Left forelimb (tissue), 1 donor: Measurements from ENCODE around the gene TMEM240.
"Not testable (repeated sequence)": the region's sequence is repeated elsewhere in the genome, so short reads cannot be mapped to it uniquely, and the experiment has no call there.

ENCODE experiments used
- DNase-seq: peaks from one replicate; pipeline ENCODE4 v3.0.0-alpha.2; 2018; ENCODE audit warnings: low spot score

TMEM240 gene

DNA sequence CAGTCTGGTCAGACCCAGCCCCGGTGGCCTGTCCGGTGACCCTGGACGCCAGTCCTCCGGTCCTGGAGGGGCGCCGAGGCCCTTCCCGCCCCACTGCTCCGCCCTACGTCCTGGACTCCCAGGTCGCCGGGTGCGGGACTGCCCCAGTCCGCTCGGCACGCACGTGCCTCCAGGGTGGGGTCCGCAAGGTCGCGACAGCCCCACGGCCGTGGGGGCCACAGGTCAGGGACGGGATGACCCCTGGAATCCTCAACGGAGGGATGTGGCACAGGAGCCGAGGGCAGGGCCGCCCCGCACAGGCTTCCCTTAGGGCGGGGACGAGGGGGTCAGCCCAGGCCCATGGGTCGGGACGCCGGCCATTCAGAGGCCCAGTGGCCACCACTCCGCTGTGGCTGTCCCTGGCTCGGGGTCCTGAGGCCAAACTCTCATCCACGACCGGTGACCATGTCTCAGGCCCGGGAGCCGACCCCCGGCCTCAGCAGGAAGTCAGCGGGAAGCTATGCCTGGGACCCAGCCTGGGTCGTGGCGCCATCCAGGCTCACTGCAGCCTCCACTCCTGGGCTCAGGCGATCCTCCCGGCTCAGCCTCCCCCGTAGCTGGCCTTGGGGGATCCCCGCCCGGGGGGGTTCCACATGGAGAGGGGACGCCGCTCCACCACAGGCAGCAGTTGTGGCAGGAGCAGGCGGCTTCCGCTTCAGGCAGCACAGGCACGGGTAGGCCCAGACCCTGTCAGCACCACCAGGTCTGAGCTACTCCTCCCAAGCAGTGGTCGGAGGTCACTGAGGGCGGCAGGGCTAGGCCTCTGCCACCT lies 599 bp upstream of the TMEM240 start:
- no peak for DNase-seq

DNA sequence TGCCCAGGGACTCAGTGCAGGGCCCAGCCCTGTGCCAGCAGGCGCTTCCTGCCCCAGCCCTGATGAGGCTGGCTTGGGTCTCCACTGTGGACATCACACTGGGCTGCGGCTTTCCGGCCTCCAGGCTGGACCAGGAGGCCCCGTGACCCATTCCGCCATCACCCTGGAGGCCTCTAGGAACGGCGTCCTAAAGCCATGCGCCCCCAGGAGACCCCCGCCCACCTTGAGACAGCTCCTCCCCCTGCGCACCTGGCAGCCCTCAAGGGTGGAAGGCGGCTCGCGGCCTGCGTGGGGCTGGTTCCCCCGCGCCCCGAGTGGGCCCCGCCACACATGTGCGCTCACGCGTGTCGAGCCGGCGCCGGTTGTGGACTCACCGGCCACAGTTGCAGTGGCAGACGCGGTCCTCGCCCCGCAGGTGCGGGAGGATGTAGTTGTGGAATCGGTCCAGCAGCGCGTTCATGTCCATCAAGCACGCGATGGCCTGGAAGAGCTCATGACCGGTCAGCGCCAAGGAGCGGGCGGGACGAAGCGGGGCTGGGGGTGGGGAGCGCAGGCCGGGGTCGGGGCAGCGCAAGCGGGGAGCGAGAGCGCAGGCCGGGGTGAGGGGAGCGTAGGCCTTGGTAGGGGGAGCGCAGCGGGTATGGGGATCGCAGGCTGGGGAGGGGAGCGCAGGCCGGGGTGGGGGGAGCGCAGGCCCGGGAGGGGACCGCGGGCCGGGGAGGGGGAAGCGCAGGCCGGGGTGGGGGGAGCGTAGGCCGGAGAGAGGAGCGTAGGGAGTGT lies 924 bp downstream of the TMEM240 start:
- DNase-seq = no peak

DNA sequence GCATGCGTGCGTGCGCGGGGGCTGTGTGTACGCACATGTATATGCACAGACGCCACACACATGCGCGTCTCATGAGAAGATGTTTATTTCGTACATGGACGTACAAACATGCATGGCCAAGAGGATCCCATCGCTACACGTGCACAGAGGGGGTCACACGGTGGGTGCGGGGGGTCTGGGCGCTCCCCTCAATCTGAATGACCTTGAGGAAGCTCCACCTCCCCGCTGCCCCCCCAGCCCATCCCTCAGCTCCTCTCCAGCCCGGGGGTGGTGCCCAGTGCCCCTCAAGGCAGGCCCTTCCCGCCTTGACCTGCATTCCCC lies 1.5 kb downstream of the TMEM240 start:
- DNase-seq = no peak

DNA sequence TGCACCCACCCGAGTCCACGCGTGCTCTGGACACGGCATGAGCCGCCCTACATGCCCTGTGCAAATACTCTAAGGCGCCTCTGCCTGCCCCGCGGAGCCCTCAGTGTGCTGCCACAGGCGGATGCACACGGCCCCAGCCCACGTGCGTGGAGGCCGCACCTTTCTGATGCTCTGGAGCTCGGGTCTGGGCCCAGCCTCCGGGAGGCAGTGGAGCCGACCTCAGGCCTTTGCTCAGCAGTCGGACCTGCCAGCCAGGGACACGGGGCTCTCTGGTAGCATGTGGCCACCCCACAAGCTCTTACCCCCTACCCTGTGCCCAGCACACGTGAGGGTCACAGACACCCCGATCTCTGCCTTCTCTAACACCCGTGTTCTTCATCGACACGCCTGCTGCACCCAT lies 2.1 kb downstream of the TMEM240 start:
- DNase-seq = no peak

DNA sequence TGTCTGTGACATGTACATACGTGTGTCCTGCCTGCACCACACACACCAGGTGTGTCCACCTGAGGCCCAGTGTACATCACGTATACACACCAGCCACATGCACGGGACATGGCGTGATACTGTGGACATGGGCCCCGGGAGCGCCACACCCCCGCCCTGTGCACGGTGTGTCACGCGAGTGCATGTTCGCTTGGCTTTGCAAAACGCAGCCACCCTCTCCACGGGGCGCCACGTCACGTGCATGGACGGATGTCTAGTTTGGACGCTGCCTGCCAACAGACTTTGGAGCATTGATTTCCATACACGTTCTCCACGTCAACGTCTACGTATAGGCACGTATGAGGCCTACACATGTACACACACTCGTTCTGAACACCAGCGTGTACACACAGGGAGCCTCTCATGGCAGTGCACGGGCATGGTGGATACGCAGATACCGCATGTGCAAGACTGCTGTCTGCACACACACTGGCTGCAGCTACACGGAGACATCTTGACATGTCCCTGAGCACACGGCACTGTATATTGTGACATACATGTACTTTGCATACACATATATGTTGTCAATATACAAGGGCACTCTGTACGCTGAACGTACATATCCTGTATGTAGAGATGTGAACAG lies 2.7 kb downstream of the TMEM240 start:
- no peak for DNase-seq

DNA sequence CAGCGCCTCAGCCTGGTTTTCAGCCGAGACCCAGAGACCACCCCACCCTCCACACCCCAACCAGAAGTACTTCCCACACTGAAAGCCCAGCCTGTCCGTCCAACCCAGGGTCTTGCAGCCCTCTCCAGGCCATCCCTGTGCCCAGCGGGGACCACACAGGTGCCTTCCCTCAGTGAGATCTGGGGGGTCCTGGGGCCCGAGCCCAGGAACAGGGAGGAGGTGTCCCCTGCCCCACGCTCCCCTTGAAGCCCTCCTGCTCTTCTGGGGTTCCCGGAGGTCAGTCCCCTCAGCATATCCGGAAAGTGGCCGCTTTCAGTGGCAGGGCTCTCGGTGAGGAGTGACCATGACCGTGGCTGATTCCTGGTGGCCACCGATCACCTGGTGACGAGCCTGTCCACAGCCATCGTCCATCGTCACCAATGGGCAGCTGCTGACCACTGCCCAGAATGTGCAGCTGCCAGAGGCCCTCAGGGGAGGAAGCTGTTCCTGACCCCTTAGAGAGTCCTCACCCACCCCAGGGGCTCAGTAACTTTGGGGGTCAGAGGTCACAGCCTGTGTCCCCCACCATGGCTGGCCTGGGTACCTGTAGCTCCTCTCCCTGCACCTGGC lies 3.4 kb downstream of the TMEM240 start:
- DNase-seq = no peak

DNA sequence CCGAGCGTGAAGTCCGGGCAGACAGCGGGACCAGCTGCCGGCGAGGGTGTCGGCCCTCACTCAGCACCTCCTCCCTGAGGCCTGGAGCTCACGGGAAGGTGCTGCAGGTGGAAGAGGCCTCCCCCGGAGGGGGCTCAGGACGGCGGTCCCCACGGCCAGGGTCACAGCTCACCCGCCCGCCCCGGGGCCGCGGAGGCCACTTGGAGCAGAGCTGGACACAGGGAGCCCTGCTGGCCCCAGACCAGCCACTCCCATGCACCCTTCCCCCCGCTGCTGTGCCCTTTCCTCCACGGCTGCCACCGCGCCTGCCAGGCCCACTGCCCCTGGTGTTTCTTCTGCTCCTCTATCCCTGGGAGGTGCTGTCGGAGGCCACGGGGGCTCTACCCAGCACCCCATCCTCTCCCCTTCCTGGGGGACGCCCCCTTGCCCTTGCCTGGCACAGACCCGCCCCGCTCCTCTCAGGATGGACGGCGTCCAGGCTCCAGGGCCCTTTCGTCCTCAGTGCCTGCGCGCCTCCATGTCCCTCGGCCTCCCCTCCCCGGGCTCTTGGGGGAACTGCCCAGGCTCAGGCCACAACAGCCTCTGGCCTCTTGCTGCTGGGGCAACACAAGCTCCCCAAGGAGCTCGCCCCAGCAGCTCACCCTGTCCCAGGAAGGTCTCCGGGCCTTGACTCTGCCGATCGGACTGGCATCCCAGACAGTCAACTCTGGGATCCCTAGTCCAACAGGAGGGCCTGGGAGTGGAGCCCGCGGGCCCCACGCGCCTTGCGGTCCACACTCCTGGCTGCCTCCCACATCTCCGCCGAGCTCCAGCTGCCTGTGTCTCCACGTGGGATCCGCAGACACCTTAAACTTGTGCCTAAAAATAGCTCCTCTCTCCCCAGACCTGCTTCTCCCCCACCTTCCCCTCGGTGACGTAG lies 4.1 kb downstream of the TMEM240 start:
- DNase-seq = no peak

DNA sequence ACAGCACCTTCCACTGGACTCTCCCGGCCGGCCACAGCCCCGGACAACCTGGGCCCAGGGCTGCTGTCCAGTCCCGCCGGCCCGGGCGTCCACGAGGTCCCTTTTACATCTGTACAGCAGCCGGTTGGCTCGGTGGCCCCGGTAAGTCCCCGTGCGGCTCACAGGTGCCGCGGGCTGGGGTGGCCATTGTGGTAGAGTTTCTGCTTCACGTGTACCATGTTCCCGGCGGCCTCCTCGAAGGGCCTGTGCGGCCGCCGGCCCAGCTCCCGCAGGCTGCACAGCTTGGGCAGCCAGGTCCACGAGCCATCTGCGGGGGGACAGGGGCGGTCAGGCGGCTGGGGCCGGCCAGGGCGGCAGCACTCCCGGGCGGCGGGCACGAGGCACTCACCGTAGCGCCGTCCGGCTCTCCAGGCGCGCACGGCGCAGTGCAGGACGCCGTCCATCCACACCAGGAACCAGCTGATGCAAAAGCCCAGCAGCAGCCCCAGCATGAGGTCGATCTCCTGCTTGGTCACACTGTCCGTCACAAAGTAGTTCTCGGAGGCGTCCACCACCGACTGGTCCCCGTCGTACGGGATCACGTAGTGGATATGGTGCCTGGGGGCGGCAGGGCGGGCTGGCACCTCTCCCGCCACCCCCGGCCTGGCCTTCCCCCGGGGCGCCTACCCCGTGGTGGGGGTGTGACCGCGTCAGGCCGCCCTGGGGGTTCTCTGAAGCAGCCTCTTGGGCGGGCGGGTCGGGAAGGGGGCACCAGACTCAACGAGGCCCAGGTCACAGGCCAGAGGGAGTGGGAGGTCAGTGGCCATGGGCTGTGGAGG lies 5.0 kb downstream of the TMEM240 start:
- DNase-seq = no peak

DNA sequence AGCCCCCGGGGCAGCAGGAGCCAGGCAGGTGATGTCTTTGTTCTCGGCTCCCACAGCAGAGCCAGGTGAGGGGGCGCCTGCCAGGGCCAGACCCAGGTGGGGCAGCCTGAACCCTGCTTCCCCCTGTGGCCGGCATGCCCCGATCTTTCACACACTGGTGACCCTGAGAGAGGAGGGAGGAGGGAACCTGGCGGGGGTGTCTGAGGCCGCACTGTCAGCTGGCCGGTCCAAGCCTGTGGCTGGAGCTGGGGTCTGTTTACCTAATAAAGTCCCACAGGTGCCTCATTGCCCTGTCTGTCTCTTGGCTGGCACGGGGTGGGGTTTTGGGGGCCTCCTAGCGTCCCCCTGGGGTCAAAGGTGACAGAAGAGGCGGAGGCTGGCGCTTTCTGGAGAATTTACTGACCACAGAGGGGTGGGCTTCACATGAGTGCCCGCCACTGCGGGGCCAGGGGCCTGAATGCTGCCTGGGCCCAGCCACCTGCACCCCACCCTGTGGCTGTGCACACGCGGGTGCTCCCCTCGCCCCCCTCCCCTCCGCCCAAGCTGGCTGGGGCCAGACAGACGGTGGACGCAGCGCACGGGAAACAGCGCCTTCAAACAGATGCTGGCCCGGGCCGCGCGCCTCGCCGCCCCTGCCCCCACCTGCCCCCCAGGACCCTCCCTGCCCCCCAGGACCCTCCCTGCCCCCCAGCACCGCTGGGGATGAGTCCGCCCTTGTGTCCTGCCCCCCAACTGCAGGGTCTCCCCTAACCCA lies 5.8 kb downstream of the TMEM240 start:
- DNase-seq = no peak

DNA sequence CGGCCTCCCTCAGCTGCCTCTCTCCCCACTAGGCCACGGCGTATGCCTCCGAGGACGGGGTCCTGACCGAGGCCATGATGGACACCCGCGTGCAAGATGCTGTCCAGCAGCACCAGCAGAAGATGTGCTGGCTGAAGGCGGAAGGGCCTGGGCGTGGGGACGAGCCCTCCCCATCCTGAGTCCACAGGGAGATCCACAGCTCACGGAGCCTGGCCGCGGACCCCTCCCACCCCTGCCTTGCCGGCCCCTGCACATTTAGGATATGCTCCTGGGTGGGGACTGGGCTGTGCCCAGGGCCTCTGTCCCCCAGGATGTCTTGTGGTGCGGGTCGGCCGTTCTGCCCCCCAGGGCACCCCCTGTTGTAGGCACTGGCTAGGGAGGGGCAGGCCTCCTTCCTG lies 6.5 kb downstream of the TMEM240 start:
- not testable (repeated sequence) for DNase-seq

DNA sequence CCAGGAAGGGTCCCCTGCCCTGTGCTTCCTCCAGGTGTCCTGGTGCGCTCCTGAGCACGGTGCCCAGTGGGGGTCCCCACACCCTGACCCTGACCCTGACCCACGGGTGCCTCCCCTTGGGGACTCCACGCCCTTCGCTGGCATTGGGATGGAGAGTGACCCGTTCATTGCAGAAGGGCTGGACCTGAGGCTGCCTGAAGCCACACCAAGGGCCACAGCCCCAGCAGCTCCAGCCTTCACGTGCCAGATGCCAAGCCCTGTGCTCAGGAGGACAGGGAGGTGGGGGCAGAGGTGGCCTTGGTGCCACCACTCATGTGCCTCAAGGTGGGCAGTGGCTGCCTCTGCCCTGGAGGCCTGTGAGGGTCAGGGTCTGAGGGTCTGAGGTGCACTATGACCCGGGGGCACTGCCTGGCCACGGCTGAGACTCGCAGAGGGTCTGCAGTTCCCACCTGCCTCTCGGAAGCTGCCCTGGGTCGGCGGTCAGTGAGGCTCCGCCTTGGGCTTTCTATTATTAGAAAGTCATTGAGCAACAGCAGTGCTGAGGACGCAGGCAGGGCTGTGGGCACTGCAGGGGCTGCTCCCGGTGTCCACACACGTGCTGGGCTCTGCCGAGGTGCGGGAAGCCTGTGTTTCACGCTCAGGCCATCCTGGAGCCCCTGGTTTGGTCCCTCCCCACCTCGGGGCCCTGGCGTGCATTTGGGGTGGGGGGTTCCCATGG lies 7.1 kb downstream of the TMEM240 start:
- not testable (repeated sequence) for DNase-seq

DNA sequence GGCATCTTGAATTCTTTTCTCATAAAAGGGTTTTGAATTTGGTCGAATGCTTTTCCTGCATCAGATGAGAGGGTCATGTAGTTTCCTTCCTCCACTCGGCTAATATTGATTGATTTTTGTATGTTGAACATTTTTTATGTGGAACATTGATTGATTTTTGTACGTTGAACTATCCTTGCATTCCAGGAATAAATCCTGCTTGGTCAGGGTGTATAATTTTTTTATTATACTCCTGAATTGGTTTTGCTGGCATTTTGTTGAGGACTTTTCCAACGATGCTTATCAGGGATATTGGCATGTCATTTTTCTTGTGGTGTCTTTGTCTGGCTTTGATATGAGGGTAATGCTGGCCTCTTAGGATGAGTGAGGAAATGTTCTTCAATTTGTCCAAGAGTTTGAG lies 8.5 kb downstream of the TMEM240 start:
- no peak for DNase-seq

DNA sequence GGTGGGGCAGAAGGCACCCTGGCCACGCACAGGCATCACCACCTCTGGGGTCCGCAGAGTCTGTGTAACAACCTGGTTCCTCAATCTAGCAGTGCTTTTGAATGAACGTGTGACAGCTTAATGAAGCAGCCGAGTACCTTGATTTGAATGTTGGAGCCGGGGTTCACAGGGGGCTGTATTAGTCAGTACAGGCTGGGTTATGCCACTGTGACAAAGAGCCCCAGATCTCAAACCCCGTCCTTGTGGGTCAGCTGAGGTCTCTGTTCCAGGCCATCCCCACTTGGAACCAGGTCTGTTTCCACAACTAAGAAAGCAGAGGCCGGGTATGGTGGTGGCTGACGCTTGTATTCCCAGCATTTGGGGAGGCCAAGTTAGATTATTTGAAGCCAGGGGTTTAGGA lies 10.5 kb downstream of the TMEM240 start:
- no peak for DNase-seq

DNA sequence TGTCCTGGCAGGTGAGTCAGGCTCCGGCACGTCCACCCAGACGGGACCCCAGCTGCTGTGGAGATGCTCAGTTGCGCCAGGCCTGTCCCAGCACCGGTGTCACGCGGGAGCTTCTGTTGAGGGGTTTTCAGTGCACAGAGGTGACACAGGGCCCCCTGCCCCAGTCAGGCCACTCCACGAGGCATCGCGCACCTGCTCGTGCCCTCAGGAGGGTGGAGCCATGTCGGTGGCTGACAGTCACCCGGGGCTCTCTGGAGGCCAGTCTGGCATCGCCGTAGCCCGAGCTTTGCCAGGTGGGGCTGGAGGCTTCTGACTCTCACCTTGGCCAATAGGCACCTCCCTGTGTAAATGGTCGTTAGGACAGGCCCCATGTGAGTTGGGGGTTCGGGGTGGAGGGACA lies 11.1 kb downstream of the TMEM240 start:
- DNase-seq = no peak

DNA sequence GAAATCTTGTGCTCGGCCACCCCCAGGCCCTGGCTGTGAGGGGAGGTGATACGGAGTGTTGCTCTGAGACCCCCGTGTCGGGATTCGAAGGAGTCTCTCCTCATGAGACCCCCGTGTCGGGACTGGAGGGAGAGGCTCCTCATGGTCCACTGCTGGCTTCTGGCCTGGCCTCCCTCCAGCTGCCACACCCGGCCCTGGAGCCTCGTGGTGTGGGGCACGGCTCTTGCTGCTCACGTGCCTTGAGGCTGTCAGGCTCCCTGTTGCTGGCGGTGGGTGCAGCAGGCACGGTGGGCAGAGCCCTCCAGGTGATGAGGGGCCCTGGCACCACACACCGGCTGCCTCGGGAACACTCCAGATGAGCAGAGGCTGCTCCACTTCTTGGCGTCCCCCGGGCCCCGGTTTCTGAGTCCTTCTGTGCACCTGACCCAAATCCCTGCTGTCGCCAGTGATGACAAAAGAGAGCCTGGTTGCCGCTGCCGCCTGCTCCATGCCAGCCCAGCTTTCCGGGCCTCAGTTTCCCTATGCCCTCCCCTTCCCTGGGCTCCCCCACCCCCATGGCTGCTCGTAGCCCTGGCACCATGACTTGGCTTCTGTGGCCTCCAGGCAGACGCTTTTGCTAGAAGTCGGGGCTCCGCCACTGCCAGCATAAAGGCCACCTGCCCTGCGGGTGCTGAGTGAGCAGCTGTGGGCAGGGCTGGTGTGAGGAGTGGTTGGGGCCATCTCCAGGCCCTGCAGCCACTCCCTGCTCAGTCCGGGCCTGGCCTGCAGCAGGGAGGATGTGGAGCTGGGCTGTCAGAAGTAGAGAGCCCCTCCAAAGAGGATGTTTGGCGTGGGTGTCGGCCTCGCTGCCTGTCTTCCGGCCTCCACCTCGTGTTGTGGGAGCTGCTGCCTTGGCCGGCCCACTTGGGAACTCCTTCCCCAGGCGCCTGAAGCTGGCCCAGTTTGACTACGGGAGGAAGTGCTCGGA lies 11.8 kb downstream of the TMEM240 start:
- no peak for DNase-seq

DNA sequence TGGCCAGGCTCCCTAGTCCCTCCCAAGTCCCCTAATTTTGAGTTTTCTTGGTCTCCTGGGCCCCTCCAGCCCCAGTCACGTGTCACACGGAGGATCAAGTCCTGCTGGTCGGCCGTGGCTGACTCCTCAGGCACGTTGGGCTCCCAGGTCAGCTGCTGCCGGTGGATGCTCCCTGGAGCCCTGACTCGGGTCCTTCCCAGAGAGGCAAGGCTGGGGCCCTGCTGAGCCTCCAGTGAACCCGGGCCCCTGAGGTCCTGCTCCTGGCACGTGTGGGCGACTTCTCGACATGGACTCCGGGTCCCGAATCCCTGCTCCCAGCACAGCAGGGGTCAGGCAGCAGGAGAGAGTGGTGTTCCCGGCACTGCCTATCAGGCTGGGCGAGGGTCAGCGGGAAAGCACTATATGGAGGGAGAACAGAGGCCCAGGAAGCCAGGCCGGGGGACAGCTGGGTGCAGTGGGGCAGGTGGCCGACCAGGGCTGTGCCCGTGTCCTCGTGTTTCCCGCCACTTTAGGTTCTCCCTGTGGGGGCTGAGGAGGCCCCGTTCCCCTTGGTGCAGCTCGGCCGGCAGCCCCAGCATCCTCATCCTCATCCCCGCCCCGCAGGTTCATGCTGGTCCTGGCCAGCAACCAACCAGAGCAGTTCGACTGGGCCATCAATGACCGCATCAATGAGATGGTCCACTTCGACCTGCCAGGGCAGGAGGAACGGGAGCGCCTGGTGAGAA lies 13.2 kb downstream of the TMEM240 start:
- no peak for DNase-seq

DNA sequence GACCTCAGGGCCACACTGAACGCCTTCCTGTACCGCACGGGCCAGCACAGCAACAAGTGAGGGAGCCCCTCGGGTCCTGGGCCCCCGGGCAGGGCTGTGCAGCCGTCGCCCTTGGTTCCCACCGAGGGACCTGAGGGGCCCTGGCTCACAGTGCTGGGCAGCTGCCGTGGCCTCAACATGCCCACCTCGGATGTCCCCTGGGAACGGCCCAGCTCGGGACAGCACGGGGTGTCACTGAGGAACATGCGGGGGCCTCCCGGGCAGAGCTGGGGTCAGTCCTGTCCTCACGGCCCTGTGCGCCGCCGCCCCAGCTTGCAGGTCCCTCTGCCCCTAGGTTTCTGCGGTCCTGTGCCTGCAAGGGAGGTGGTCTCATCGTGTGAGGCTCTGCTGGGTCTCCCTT lies 13.9 kb downstream of the TMEM240 start:
- DNase-seq = not testable (repeated sequence)
